Endometrial microvascular endothelial cells (primary cell): ENCODE results near the gene RBMXL3. TPM values are rescaled to one million over a fixed set of nuclear protein-coding genes. Genes with fewer than 3 reads are reported as not detected.

Experiments used
- in situ Hi-C: cut with HindIII; loops from 2 replicates; pipeline ENCODE4 v1.10.0; 2017; ENCODE audit warnings: low sequenced_read_pairs, low pct_unique_long_range_greater_than_20kb; ENCODE audit errors: inconsistent ontology term
- total RNA-seq: library from RNA; depleted of rRNA; stranded (reverse); fragments of >200 nt; gene quantifications from one replicate; pipeline ENCODE4 v1.2.3, GENCODE V29; 2015; ENCODE audit errors: inconsistent ontology term

RBMXL3 gene
- total RNA-seq, 1 donor from 2014 or later: not detected

DNA sequence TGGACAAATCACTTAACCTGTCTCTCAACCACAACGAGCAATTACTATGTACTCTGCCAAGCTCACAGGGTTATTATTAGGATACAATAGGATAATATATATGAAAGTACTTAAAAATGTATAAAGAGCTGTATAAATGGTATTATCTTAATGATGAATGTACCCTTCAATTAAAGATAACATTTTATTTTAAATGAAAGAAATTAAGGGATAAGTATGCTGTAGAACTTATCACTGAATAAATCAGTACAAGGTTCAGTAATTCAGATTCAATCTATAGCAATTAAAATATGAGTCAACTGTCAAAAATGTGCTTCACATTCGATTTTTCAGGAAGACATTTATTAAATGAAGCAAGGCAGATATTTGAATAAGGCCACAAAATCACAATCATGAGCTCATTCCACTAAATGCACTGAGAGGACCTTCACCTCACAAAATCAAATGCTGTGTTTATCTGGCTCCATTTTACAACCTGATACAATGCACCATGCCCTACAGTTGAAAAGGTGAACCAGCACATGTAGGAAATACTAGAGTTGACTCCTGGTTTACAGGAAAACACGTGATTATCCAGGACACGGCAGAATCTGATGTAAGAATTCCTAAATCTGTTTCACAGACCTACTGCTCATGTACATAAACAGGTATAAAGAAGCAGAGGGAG, 40.3 kb downstream of the RBMXL3 start:
- in situ Hi-C loops: no loop called here

DNA sequence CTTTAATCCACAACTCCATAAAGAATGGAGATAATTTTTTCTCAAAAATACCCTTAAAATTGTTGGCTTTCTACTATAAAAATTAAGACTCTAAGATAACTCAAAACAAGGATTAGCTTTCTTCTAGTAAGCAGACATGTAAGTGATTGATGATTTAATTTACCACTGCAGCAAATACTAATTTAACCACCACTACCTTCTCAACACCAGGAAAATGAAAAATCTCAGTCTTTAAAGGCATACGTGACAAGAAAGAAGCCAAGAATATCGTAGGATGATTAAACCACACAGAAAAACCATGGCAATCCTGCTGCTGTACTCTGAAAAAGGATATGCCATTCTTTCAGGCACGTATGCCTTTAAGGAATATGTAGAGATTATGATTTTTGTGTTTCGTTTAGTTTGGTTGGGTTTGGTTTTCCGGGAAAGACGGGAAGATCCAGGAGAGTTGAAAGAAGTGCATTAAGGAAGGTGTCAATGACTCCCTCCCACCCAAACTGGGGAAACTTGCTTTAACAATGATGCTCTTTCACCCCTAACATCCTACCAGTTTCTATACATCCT, 43.8 kb downstream of the RBMXL3 start:
- in situ Hi-C loops: no loop called here

DNA sequence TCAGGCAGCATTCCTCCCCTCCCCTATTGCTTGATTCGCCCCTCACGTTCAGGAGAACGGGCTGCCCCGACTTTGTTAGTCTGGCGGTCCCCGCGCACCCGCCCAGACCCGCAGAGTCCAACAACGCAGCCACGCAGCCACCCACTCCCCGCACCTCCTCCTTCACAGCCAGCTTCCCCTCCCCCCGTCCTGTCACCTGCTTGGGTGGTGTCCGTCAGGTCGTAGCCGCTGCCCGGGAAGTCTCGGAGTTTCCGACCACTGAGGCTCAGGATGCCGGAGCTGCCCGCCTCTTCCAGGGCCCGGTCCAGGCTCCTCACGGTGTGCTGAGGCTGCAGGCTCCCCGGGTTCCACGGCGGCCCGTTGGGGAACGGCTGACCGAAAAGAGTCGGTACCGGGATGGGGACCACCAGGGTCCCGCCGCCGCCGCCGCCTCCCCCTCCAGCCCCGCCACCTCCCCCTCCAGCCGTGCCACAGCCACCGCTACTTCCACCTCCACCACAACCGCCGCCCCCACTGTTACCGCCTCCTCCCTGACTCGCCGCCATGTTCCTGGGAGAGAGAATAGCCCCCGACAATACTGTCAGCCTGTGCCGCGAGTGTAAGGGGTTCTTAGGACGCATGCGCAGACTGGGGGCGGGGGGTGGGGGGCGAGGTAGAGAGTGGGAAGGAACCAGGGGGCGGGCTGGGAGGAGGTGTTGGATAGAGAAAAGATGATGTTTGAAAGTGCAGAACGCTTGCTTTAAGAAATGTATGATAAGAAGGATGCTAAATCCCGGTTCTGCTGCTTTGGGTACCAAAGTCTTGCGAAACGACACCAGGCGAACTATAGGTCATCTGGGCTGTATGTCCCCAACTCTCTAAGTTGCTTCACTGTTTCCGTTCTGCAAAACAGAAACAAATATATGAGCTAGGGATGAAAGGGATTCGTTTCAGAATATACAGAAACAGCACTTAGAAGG, 44.6 kb downstream of the RBMXL3 start, which contains the start of gene LRCH2:
LRCH2 (minus strand) TSS at position 600 of the 959 bp plus-strand sequence; CDS start at position 545, 55 bp downstream.
- in situ Hi-C loops: no loop called here

DNA sequence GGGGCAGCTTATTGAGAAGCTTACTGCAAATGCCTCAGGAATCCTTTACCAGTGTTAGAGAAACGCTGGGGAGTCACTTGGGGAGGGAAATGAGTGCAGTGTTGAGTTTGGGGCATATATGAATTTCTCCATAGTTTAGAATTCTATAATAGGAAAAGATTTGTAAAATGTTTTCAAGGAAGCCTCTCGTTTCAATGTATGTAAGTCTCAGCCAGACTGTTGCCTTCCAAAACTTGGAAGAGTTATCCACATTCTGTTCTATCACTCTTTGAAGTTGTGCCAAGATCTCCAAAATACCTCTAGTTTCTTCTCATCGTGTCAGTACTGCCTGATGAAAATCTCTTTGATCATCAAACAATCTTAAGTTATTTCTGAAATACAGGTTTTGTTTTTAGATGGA, 45.3 kb downstream of the RBMXL3 start:
- in situ Hi-C loops: no loop called here

DNA sequence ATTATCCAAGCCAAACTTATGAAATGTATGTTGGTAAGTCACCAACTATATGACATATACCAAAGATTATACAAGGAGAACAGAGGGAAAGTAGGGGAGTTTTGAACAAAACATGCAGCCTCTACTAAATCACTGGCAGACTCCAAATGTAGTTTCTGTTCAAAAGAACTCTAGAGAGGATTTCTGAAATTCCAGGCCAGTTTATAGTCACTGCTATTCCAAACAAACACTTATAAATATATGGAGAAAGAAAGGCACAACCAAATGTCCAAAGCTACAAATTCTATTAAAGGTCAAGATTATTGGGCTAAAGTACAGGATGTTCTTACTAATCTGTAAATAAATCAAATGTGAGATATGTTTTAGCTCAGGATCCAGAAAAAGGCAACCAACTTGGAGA, 47.4 kb downstream of the RBMXL3 start:
- in situ Hi-C loops: no loop called here

DNA sequence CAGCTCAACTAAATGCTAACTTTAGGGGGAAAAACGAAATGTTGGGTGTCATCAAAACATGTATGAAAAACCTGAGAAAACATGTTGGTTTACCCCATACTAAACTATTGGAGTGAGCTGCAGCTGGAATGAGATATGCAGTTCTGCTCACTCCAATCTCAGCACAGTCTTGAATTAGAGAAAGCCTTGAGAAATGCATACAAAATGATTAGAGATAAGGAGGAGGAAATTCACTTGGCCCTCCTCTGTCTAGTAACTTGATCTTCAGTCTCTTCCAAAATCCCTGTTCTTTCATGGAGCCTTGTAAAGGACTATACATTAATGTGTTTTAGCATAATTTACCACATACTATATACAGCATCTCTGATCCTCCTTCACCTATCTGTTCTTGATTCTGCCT, 47.8 kb downstream of the RBMXL3 start:
- in situ Hi-C loops: no loop called here

Other genes with a start within 250 kb of the RBMXL3 start
- gene IL13RA2, start 171.8 kb upstream of the RBMXL3 start, total RNA-seq: 1.1 TPM
- gene LRCH2, start 44.7 kb downstream of the RBMXL3 start, total RNA-seq: 4.4 TPM
- gene LUZP4, start 100.3 kb downstream of the RBMXL3 start, total RNA-seq: not detected